NCI-H446 (cell line): ENCODE results near the gene ZNF630.
"Not testable (repeated sequence)": the region's sequence is repeated elsewhere in the genome, so short reads cannot be mapped to it uniquely, and the experiment has no call there.

ENCODE experiments used
- DNase-seq, 2 experiments: peaks; one replicate each; lab custom pipeline; 2025; lab: John Stamatoyannopoulos, UW

The ZNF630 gene

DNA sequence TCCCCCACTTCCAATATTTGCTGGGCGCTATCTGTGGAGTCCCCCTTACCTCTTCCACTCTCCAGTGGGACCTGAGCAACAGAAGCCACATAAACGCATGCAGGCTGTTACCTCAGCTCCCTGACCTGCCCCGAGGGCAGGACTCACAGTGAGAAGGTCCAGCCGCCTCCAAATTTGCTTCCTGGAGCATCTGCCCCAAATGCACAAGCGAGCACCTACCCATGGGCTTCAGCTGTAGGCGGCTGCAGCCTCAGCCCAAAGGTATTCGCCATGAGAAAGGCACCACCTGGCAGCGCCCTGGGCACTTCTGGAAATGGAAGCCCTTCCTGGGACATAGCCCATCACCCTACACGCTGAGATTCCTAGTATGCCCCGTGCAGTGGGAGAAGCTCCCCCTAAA lies 41.2 kb downstream of the ZNF630 start:
- DNase-seq = no peak

DNA sequence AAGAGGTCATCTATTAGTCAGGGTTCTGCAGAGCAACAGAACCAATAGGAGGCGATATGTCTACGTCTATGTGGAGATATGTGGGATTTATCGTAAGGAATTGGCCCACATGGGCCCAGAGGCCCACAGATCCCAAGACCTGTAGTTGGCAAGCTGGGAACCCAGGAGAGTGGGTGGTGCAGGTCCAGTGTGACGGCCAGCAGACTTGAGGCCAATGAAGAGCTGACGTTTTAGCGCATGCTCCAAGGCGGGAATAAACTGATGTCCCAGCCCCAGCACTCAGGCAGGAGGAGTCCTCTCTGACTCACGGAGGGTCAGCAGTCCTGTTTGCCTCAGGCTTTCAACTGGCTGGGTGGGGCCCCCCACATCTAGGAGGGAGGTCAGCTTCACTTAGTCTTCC lies 43.3 kb downstream of the ZNF630 start:
- DNase-seq = no peak

DNA sequence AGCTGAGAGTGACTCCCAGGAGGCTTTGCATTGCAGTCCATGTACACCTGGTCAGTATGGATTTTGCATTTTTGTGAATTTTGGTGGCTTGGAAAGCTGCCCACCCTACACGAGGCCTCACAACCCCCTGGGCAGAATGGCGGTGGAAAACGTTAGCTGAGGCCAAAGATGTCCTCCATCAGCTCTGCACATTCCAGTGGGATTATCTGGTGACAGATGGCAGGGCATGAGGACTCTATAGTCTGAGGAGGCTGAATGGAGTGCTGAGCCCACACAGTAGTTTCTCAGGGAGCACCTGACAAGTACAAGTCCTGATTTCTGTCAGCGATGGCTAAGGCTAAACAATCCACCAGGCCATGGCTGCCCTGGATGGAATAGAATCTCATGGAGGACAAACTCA lies 43.9 kb downstream of the ZNF630 start:
- not testable (repeated sequence) for DNase-seq

DNA sequence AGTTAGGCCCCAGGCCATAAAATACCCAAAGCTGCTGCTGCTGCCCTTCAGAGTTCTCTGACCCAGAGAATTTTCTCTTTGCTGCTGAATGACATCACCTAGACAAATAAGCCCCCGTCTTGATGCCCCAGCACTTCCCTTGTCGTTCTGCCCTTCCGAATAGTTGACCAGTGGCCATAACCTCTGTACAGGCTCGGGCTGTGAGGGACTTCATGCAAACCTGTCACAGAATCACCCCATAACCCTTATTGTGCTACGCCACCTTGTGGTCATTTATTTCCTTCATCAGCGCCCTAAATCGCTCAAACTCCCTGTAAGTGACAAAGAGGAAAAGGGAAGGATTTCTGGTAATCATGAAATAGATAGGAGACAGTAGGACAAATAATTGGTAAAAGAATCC lies 45.9 kb downstream of the ZNF630 start:
- peak; percentile 19 to 69 for DNase-seq

DNA sequence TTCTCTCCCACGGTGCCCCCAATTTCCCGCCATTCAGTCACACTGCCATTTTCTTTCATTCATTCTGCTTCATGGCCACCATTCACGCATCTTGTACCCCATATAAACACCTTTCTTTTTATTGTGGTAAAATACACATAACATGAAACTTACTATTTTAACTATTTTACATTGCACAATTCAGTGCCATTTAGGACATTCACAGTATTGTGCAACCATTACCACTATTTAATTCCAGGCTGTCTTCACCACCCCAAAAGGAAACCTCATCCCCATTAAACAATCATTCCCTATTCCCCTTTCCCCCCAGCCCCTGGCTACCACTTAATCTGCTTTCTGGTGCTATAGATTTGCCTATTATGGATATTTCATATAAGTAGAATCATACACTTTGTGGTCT lies 48.7 kb downstream of the ZNF630 start:
- DNase-seq = no peak

DNA sequence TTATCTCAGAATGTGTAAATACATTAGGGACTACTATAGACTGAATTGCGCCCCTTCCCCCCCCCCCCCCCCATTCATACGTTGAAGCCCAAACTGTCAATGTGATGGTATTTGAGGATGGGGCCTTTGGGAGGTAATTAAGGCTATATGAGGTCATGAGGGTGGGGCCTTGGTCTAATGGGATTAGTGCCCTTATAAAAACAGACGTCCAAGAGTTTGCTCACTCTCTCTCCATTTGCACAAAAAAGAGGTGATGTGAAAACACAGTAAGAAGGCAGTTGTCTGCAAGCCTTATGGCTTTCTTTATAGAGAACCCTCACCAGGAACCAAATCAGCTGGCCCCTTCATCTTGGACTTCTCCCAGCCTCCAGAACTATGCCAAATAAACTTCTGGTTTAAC lies 49.3 kb downstream of the ZNF630 start:
- DNase-seq = no peak

DNA sequence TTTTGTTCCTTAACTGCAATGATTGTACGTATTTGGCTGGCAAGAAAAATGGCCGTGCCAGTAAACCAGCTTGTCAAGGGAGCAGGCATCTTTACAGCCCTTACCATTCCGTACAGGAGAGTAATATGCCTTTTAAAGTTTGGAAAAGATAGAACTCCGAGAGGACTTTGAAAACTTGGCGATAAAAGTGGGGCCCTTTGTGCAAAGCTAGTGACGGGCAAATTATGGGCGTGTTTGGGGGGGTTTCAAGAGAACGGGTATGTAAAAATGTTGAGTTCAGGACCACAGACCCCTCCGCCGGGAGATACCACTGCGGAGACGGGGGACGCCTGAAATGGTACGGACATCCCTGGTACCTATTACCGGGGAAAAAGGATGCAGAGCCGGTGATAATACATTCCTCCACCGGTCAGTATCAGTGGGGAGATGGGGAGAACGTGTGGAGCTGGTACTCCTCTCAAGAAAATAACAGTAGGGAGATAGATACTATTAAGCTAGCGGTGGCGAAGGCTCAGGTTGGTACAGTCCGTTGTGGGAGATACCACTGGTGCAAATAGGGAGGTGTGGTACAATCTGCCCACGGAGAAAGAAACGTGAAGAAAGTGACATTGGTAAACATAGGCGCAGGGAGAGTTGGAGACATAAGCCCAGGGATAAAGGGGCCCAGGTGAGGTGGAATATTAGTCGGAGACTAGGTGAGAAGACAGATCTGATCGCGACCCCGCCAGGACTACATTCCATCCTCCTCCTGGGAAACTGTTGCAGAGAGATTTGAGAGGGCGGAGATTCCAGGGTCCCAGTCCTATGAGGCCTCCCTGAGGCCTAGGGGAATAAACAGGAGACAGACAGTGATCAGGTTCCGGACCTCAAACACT lies 50.2 kb downstream of the ZNF630 start:
- DNase-seq = peak; percentile 74 to 85

DNA sequence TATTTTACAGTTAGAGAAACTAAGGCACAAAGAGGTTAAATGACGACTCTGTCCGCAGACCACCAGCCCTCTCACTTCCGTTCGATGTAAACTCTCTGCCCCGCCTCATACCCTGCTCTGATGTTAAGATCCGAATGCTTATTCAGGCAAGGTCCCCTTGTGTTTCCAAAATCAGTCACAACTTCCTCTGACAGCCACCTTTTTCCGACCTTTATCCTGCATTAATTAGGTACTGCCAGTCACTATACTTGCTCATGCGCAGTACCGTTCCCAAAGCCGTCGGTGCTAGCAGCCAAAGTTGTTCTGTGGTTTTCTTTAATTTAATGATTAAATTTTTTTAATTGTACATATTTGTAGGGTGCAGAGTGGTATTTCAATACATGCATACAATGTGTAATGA lies 51.0 kb downstream of the ZNF630 start:
- not testable (repeated sequence) for DNase-seq

DNA sequence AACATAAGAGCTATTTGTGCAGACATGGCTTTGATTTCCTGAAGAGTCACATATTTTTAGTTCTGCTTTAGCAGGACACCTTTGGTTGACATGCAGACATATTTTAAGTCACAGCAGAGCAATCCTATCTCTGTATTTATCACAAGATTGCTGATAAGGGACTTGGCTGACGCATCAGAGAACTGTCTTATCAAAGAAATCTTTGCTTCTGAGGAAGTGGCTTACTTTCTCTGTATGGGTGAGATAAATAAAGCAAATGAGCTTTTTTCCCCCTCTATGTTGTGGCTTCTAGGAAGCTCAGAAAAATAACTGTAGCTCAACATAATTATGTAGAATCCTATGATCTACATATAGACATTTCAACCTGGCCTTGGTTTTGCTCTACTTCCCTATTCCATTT lies 51.5 kb downstream of the ZNF630 start:
- not testable (repeated sequence) for DNase-seq

DNA sequence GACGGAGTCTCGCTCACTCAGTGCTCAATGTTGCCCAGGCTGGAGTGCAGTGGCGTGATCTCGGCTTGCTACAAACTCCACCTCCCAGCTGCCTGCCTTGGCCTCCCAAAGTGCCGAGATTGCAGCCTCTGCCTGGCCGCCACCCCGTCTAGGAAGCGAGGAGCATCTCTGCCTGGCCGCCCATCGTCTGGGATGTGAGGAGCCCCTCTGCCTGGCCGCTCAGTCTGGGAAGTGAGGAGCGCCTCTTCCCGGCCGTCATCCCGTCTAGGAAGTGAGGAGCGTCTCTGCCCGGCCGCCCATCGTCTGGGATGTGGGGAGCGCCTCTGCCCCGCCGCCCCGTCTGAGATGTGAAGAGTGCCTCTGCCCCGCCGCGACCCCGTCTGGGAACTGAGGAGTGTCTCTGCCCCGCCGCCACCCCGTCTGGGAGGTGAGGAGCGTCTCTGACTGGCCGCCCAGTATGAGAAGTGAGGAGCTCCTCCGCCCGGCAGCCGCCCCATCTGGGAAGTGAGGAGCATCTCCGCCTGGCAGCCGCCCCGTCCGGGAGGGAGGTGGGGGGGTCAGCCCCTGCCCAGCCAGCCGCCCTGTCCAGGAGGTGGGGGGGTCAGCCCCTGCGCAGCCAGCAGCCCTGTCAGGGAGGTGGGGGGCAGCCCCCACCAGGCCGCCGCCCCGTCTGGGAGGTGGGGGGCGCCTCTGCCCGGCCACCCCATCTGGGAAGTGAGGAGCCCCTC lies 54.7 kb downstream of the ZNF630 start:
- not testable (repeated sequence) for DNase-seq

DNA sequence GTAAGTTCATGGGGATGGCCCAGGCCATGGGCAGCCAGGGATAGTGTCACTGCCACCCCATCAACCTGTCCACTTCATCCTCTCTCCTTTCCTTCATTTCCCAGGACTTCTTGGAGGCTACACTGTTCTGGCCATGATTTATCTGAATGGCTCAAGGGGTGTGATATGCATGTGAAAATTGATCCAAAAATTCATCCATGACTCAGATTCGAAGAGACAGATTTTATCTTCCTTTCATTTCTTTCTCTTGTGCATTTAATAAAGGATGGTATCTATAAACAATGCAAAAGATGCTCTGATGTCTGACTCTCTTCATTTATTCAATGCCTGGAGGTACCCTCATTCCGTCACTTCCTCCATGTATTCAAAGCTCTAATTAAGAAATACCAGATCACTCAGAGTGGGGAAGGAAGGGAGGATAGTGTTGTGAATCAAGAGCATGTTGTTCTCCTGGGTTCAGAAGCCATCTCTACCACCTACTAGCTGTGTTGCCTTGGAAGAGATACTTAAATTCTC lies 61.9 kb downstream of the ZNF630 start:
- DNase-seq = not testable (repeated sequence)
